Heart left ventricle (tissue), 16 donors: Measurements from ENCODE around the gene SYCE1. TPM values are rescaled to one million over a fixed set of nuclear protein-coding genes. Genes with fewer than 3 reads are reported as not detected.

ENCODE experiments used
- ATAC-seq, 4 donors: fragments of 200-7000 bp; cut with Tn5 transposase; one replicate each; pipeline ENCODE4 v1.9.1; 2020 to 2022; ENCODE audit warnings: moderate library complexity in 4 of 4, mild to moderate bottlenecking in 3 of 4, moderate number of reproducible peaks in 1 of 4
- DNase-seq, 5 donors: peaks; one replicate each; pipeline ENCODE4 v3.0.0-alpha.2; 2020
- H3K27ac ChIP-seq, 12 donors: fragments of 200-600 bp; sonication (generic) in 4 of 12; one replicate each; pipeline versions ENCODE4 v1.5.0 to v1.8.0; 2016 to 2022; ENCODE audit warnings: mild to moderate bottlenecking in 2 of 12
- H3K27me3 ChIP-seq, 9 donors: fragments of 200-600 bp; sonication (generic) in 2 of 9; one replicate each; pipeline versions ENCODE4 v1.5.1 to v1.8.0; 2016 to 2022; ENCODE audit warnings: mild to moderate bottlenecking in 3 of 9
- H3K36me3 ChIP-seq, 9 donors: fragments of 200-600 bp; sonication (generic) in 2 of 9; one replicate each; pipeline versions ENCODE4 v1.5.0 to v1.8.0; 2018 to 2022; ENCODE audit warnings: mild to moderate bottlenecking in 2 of 9
- H3K4me1 ChIP-seq, 12 donors: fragments of 200-600 bp; sonication (generic) in 4 of 12; one replicate each; pipeline versions ENCODE4 v1.5.0 to v1.8.0; 2016 to 2022; ENCODE audit warnings: mild to moderate bottlenecking in 3 of 12
- H3K4me3 ChIP-seq, 12 donors: fragments of 200-600 bp; sonication (generic) in 4 of 12; one replicate each; pipeline versions ENCODE4 v1.5.0 to v1.8.0; 2017 to 2022; ENCODE audit warnings: mild to moderate bottlenecking in 9 of 12, moderate library complexity in 4 of 12
- H3K9me3 ChIP-seq, 12 donors: fragments of 200-600 bp; sonication (generic) in 4 of 12; one replicate each; pipeline versions ENCODE4 v1.5.0 to v1.8.0; 2016 to 2022; ENCODE audit warnings: mild to moderate bottlenecking in 1 of 12
- POLR2A ChIP-seq, 2 donors: fragments of 450-650 bp; IDR thresholded peaks; one replicate each; pipeline ENCODE4 v1.6.1; 2017; ENCODE audit warnings: antibody characterized with exemption in 2 of 2, mild to moderate bottlenecking in 2 of 2, moderate library complexity in 2 of 2
- WGBS, 4 donors: extraction: QIAGEN DNeasy Blood & Tissue Kit in 2 of 4; methylation state at CpG; one replicate each; pipeline versions ENCODE4 v1.1.5 to v1.1.7; 2013 to 2018; 5-methylcytosine and 5-hydroxymethylcytosine counted together
- intact Hi-C, 10 donors: fragments of 100-400 bp; cut with DNase I; formaldehyde crosslinking; loops; one replicate each; pipeline versions ENCODE4 v1.11.1 to v1.14.2; 2022
- polyA plus RNA-seq, 2 donors: library from polyadenylated mRNA; stranded (reverse); fragments of 200-250 nt; gene quantifications; one replicate each; pipeline ENCODE4 v1.2.3, GENCODE V29; 2013
- total RNA-seq, 9 donors: library from RNA; depleted of rRNA in 2 of 9; stranded (reverse); fragments of >200 nt in 2 of 9; fragmentation: NEBNext Ultra II Directional in 3 of 9; extraction: Animal tissue kit (Norgen Biotek cat#: 25700) in 3 of 9; gene quantifications; one replicate each; pipeline versions ENCODE4 v1.1.0 to v1.2.4, GENCODE V29; 2016 to 2023
- TF ChIP-seq, protein P1 (sequence below), 12 donors: fragments of 200-600 bp; sonication (generic) in 4 of 12; IDR thresholded peaks; one replicate each; pipeline versions ENCODE4 v1.5.0 to v1.8.0; 2018 to 2022; ENCODE audit warnings: antibody characterized with exemption in 12 of 12, mild to moderate bottlenecking in 5 of 12
- donor health status: ischemic (EF 13 %, LVEDD 7.1; RV severe dilation, severe dysfunction).
- donor health status: healthy with polysubstance abuse.
- donor health status: DM: no; HTN: yes; CAD: no.
- donor health status: DM: no; HTN: no; CAD: no.
- donor health status: ischemic (EF 25% LVEDD 6.9; RV normal size, moderate dysfunction).
- donor health status: ischemic (EF 25% LVEDD 5.7; RV mildly dilated, moderate dysfunction).
- donor health status: healthy.
- donor health status: DM: yes; HTN: yes; CAD: no.
- donor health status: ischemic (EF 35%, LVEDD 5.7; RV mildly dilated, moderate dysfunction).
- donor health status: nonischemic (EF 11% LVEDD 7.7; RV severe dilation, severe dysfunction).
- donor health status: DM: yes; HTN: yes; CAD: no.
- donor health status: PGD.
- donor health status: ischemic (EF 29% LVEDD 5.4; RV normal size, mild dysfunction).
- donor health status: nonischemic (EF 23%, LVEDD 6.1; RV moderate dilation, normal function).

SYCE1 gene
- total and polyA plus RNA-seq, 11 donors = 0.23 to 0.39 (median 0.35) TPM; not detected in 7

DNA sequence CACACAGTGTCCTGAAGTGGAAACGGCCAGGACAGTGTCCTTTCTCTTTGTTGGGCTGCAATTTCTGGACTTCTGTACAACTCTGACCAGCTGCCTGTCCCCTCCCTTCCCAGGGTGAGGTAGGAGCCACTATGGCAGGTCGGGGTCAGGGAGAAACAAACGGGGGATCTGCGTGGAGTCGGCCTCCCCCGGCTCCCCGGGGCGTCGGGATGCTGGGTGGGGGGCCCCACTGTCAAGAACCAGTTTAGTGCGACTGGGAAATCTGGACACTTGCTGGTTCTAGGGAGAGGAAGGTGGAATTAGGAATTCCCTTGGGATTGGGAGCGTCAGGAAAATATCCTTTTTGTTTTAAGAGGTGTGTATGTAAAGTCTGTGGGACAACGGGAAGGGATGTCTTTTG, 567 bp downstream of the SYCE1 start:
- Histone ChIP-seq H3K4me1 (no peaks in the 10 kb centered on the region), H3K27ac (no peak overlapping the region), H3K9me3 (peaks cover 0 to 9% (median 0%) of the 10 kb centered on the region in 12 donors), H3K4me3 (no peak overlapping the region), H3K27me3 (peaks cover 0 to 28% (median 4%) of the 10 kb centered on the region in 9 donors), H3K36me3 (no peaks in the 10 kb centered on the region)
- DNase-seq = no peak
- intact Hi-C loops = no loop called here
- no peak for TF ChIP-seq POLR2A (IDR thresholded peaks at IDR 0.05)
- TF ChIP-seq, protein P1, sequence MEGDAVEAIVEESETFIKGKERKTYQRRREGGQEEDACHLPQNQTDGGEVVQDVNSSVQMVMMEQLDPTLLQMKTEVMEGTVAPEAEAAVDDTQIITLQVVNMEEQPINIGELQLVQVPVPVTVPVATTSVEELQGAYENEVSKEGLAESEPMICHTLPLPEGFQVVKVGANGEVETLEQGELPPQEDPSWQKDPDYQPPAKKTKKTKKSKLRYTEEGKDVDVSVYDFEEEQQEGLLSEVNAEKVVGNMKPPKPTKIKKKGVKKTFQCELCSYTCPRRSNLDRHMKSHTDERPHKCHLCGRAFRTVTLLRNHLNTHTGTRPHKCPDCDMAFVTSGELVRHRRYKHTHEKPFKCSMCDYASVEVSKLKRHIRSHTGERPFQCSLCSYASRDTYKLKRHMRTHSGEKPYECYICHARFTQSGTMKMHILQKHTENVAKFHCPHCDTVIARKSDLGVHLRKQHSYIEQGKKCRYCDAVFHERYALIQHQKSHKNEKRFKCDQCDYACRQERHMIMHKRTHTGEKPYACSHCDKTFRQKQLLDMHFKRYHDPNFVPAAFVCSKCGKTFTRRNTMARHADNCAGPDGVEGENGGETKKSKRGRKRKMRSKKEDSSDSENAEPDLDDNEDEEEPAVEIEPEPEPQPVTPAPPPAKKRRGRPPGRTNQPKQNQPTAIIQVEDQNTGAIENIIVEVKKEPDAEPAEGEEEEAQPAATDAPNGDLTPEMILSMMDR (IDR thresholded peaks at IDR 0.05) = no peak
- 81 to 90% (median 86%) methylated on average over 12 of the region's 12 CpGs for WGBS, 4 donors
- no peak for ATAC-seq

DNA sequence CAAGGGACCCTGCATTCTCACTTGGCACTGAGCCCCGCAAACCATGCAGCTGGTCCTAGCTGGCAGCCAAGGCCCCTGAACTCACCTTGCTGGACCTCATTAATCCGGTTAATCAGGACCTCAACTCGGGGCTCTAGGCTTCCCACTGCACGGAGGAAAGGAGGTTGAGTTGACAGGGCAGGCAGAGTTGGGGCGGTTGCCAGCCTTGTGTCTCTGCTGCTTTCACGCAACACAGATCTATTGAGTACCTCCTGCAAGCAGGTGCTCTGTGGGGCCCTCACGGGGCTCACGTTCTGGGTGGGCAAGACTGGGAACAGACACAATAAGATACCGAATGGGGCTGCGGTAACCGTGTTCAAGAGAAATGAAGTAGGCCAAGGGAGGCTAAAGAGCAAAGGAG, 6.2 kb downstream of the SYCE1 start:
- 77 to 82% (median 81%) methylated on average over 9 to 11 of the region's 11 CpGs for WGBS, 4 donors
- DNase-seq (no peak), ATAC-seq (no peak)
- peaks cover 0 to 28% (median 5%) of the 10 kb centered on the region in 9 donors for H3K27me3 ChIP-seq
- no peak overlapping the region for H3K27ac ChIP-seq
- no peaks in the 10 kb centered on the region for H3K4me1 ChIP-seq
- H3K36me3 ChIP-seq = no peaks in the 10 kb centered on the region
- TF ChIP-seq, protein P1 (IDR thresholded peaks at IDR 0.05) = no peak
- no peak for TF ChIP-seq POLR2A (IDR thresholded peaks at IDR 0.05)
- no peak overlapping the region for H3K4me3 ChIP-seq
- intact Hi-C loops = no loop called here
- no peaks in the 10 kb centered on the region for H3K9me3 ChIP-seq

DNA sequence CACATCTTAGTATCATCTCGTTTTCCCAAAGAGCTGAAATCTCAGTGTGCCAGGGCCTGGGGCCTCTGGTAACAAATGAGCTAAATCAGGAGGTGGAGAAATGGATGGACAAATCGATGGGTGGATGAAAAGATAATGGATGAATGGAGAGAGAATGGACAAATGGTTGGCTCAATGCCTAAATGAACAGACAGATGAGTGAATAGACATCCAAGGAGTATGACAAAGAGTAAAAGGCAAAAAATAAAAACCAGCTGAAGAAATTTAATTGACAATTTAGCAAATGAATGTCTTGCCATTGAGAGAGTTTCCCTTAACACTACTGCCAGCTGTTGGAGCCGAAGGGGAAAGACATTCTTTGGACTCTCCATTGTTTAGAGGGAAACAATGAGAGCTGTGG, 8.0 kb downstream of the SYCE1 start:
- Histone ChIP-seq H3K27me3 (peaks cover 0 to 28% (median 4%) of the 10 kb centered on the region in 9 donors), H3K9me3 (no peaks in the 10 kb centered on the region), H3K27ac (no peak overlapping the region), H3K36me3 (no peaks in the 10 kb centered on the region), H3K4me1 (no peaks in the 10 kb centered on the region), H3K4me3 (no peak overlapping the region)
- 37 to 39% (median 38%) methylated on average over 3 of the region's 3 CpGs for WGBS, 4 donors
- DNase-seq = no peak
- TF ChIP-seq, protein P1 (IDR thresholded peaks at IDR 0.05) = peak in 2 of 12 donors; percentile 7 to 17
- TF ChIP-seq POLR2A (IDR thresholded peaks at IDR 0.05) = no peak
- intact Hi-C loops = no loop called here
- ATAC-seq = no peak

DNA sequence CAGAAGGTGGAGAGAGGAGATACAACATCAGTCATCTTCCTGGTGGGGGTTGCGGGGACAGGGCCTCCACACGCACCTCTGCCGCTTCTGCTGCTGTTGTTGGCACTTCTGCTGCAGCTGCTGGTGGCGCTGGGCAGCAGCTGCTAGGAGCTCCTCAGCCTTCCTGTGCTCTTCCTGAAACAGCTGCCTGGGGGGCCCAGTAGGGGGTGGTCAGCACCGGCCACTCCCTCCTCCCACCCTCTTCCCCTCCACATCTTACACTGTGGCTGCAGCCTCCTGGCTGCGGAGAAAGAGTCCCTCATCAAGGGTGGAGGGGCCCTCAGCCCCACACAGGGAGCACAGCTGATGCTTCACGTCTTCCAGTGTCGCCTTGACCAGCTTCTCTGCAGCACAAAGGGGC, 9.9 kb downstream of the SYCE1 start:
- no peaks in the 10 kb centered on the region for H3K36me3 ChIP-seq
- TF ChIP-seq, protein P1 (IDR thresholded peaks at IDR 0.05) = no peak
- TF ChIP-seq POLR2A (IDR thresholded peaks at IDR 0.05) = no peak
- 70 to 82% (median 74%) methylated on average over 8 of the region's 8 CpGs for WGBS, 4 donors
- no peaks in the 10 kb centered on the region for H3K4me1 ChIP-seq
- H3K27me3 ChIP-seq = peaks cover 0 to 28% (median 4%) of the 10 kb centered on the region in 9 donors
- H3K9me3 ChIP-seq = no peaks in the 10 kb centered on the region
- intact Hi-C loops = no loop called here
- DNase-seq (no peak), ATAC-seq (no peak)
- H3K4me3 ChIP-seq = no peak overlapping the region
- H3K27ac ChIP-seq = no peak overlapping the region
